NCI-H524 treated with DMSO at 0.1 percent for 48 hours (cell line): Measurements from ENCODE around the gene GRK3.

Source experiments
- DNase-seq: peaks from one replicate; lab custom pipeline; 2025; lab: John Stamatoyannopoulos, UW

Gene GRK3

DNA sequence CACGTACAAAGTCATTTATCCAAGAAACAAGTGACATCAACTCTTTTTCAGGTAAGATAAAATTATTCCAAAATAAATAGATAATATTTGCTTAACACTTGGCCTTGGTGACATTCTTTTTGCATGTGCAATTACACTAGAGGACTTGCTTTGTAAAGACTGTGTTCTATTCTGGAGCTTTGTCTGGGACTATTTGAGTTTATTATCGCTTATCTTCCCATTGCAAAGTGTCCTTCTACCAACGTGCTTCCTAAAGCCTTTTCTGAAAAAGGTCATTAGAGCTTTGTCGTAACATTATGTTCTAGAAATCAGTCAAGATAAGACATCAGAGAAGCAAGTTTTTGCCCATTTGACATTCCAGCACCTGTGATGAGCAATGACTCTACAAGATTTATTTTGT is 99.2 kb downstream of the GRK3 start:
- DNase-seq = no peak

- DNase-seq = no peak
Measured at GRCh38 chr22:25666308-25666707, 101.8 kb downstream of the GRK3 start.

DNA sequence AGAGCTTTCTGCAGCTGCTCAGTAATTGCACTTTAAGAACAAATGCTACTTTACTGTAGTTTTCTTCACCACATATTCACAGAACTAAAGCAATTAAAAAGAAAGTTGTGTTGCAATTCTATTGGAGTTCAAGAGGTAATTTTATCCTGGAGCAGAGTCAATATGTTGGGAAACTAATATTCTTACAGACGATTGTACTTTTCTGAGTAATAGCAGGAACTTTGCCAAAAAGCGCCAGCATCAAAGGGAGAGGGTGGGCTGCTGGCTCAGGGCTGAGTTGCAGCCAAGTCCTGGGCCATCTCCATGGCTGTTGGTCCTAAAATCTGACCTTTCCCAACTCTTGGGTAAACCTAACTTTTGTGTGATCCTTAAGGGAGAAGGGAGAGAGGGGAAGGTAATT is 104.0 kb downstream of the GRK3 start:
- no peak for DNase-seq

- no peak for DNase-seq
Measured at GRCh38 chr22:25669253-25670069, 105.0 kb downstream of the GRK3 start.

DNA sequence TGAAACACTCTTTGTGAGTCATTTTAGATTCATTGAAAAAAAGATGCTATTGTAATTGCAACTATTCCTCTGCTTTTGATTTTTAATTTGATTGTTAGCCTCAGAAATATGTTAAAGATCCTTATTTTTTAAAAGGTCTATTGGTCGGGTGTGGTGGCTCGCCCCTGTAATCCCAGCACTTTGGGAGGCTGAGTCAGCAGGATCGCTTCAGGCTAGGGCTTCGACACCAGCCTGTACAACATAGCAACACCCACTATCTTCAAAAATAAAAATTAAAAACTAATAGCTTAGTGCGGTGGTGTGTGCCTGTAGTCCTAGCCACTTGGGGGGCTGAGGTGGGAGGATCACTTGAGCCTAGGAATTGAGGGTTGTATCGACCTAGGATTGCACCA is 105.6 kb downstream of the GRK3 start:
- DNase-seq = no peak

- no peak for DNase-seq
Measured at GRCh38 chr22:25672289-25673084, 108.0 kb downstream of the GRK3 start.

GRCh38 chr22:25673713-25674112 is 109.2 kb downstream of the GRK3 start:
- DNase-seq = no peak

GRCh38 chr22:25677631-25678030 is 113.2 kb downstream of the GRK3 start:
- no peak for DNase-seq

DNA sequence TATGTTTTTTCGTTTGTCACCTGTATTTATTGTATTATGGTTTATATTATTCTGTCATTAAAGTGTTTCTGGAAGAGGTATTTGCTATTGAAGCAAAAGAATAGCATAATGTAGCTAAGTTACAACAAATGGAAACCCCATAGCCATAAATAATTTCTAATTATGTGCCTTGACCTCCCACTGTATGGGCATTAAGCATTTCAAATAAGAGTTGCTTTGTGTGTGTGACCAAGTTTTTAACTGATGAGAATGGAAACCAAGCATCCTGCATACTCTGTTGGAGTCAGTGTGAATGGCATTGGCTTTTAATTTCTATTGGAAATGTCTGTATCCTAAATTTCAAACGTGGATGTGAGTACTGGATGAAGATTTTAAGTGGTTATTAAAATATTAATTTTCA is 115.6 kb downstream of the GRK3 start:
- DNase-seq = no peak

DNA sequence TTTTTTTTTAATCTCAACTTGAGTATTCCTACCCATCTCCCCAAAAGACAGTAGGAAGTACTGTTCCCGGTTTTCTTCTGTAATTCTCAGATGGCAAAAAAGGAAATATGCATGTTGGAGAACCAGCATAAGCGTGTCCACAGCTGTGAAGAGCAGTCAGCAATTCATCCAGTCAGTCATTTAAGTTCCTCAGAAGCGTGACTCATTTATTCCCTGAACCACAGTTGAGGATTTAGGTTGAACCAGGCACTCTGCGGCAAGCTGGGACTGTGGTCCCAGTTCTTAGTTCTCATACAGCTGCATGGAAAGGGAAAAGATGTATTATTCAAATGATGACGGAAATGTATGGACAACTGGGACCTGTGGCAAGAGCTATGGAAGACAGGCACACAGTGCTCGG is 116.5 kb downstream of the GRK3 start:
- DNase-seq = no peak

- DNase-seq = no peak
Measured at GRCh38 chr22:25682109-25682508, 117.6 kb downstream of the GRK3 start.

DNA sequence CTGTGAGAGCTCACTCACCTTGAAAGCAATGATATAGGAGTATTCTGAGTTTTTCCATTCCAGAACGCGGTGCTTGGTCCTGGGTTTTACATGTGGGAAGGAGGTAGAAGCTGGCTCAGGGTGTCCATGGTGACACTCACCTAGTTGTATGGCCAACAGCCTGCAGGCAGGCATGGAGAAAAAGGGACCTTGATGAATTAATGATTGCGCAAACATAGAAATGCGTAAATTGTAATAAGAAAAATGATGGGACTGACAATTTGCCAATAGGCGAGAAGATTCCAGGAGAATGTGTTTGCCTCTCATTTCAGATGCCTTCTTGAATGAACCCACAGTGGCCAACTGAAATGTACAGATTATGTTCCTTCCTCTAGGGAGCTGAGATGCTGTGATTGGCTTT is 124.2 kb downstream of the GRK3 start:
- no peak for DNase-seq

DNA sequence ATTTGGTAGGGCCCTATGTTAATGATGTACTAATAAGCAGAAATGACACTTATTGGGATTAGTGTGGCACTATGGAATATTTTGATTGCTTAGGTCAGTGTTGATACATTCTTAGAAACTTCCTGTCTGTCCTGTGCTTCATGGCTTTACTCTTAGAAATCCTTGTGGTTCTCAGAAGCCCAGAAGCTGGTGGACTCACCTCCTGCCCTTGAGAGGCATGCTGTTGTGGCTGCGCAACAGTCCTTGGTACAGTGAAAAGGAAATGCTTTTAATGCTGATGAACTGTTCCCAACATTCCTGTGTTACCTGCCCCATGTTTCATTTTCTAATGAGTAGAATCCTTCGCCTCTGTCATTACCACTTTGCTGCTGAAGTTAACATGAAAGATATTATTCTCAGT is 125.2 kb downstream of the GRK3 start:
- DNase-seq = no peak

GRCh38 chr22:25690798-25691197 is 126.3 kb downstream of the GRK3 start:
- no peak for DNase-seq

- DNase-seq = no peak
Measured at GRCh38 chr22:25692397-25693267, 128.2 kb downstream of the GRK3 start.

DNA sequence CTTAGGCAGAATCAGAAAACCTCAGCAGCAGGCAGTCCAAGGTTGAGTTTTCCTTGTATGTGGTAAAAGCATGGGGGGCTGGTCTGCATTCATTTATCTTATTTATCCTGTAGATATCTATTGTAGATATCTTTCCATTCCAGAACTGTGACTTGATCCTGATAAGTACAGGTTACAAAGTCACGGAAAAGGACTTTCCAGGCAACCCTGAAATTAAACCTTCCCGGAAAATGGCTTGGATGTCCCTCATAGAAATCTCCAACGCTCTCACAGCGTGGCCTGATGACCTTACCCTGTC is 128.7 kb downstream of the GRK3 start:
- DNase-seq = no peak

DNA sequence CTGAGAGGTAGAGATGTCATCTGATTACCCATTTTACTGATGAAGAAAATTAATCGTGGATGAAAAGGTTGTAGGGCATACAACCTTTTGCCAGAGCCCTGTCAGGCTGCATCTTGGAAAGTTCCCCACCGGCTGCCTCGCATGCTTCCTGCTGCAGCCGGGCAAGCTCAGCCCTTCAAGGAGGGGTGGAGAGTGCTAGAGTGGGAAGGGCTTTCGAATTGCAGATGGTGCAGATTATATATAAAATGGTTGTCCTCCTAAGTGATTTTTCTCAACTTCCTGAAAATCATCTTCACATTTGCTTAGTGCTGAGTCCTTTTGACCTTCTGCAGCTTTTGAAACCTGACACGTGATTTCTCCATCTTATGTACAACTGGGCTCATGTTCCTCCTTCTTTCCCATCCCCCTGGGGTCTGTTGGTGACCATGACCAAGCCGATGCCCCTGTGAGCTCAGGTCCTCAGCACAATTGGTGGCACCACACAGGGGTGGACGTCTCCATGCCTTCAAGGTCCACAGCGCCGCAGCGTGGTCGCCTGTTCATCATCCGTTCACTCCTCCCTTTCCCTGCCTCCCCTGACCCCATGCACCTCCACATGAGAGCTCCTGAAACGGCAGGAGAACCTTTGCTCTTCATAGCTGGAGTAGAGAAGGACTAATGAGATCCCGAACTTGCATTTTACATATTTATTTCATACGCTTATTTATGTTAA is 129.9 kb downstream of the GRK3 start:
- DNase-seq = no peak

GRCh38 chr22:25695146-25695545 is 130.7 kb downstream of the GRK3 start:
- no peak for DNase-seq

- DNase-seq = no peak
Measured at GRCh38 chr22:25696763-25697162, 132.3 kb downstream of the GRK3 start.

DNA sequence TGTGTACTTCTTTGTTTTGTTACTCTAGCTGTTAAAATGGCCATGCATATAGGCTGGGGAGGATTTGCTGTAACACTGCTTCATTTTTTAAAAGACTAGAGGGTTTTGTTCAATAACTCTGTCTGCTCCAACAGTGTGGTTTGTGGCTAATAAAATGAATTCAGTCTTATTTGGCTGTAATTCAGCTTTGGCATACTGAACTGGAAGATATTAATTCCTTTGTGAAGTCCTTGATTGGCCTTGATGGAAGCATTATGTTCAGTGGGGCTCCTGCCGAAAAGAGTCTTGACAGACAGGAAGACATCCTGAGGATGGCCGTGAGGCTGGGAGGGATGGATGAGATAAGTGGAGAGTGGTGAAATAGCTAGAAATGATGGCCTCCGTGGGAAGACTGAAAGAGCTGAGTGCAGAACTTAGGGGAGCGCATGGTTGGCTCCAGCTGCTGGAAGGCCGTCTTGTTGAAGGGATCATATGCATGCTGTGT is 132.7 kb downstream of the GRK3 start:
- no peak for DNase-seq

DNA sequence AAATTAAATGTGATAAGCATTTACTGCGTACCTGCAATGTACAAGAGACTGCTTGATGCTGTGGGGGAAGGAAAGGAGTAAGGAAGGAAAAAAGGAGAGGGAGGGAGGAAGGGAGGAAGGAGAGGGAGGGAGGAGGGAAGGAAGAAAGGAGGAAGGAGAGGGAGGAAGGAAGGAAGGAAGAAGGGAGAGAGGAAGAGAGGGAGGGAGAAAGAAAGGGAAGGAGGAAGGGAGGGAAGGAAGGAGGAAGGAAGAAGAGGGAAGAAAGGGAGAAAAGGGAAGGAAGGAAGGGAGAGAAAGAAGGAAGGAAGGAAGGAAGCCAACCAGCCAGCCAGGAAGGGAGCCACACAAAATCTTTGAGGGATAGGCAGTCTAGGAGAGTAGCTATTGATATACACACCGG is 133.5 kb downstream of the GRK3 start:
- no peak for DNase-seq

DNA sequence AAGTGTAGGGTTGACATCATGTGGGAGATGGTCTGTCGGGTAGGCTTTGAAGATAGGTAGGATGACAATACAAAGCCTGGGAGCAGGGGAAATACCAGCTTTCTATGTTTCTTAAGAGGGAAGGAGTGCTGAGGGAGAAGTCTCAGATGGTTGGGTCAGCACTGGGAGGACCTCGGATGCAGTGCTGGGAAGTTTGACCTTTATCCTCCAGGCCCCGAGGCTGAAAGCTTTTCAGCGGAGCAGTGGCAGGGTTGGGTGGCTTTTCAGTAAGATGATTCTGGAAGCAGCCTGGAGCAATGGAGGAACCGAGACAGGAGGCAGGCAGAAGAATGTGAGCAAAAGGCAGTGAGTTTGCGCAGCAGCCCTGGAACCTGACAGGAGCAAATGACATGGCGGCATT is 134.0 kb downstream of the GRK3 start:
- no peak for DNase-seq
